CD4-positive, alpha-beta T cell treated with Interleukin-15 for 1 hour (primary cell): Measurements from ENCODE around the gene QDPR.

Experiments used
- DNase-seq: peaks from one replicate; pipeline ENCODE4 v3.0.0-alpha.2; 2020

The QDPR gene

GRCh38 chr4:17526695-17527477, 15.0 kb upstream of the QDPR start:
- DNase-seq, result no peak

GRCh38 chr4:17523662-17524061, 11.8 kb upstream of the QDPR start:
- no peak for DNase-seq

- DNase-seq, result no peak
These were observed 9.7 kb upstream of the QDPR start for GRCh38 chr4:17521595-17521994.

- no peak for DNase-seq
These were observed 5.8 kb upstream of the QDPR start for GRCh38 chr4:17517664-17518063.

GRCh38 chr4:17516980-17517379, 5.1 kb upstream of the QDPR start:
- no peak for DNase-seq

GRCh38 chr4:17515445-17516407, 3.8 kb upstream of the QDPR start:
- DNase-seq, result no peak

- DNase-seq, result no peak
These were observed 3.0 kb upstream of the QDPR start, which contains the start of gene CLRN2 for GRCh38 chr4:17514865-17515264. TSS of gene CLRN2 (plus strand) at chr4:17515165. CDS start at chr4:17515267, 102 bp downstream.

GRCh38 chr4:17512973-17513665, 1.2 kb upstream of the QDPR start:
- DNase-seq, result no peak

- DNase-seq, result no peak
These were observed 361 bp downstream of the QDPR start for GRCh38 chr4:17511509-17511949.

- no peak for DNase-seq
These were observed 839 bp downstream of the QDPR start for GRCh38 chr4:17511051-17511450.

- DNase-seq, result no peak
These were observed 1.3 kb downstream of the QDPR start for GRCh38 chr4:17510582-17510981.

- DNase-seq, result no peak
These were observed 7.8 kb downstream of the QDPR start for GRCh38 chr4:17504081-17504480.

- DNase-seq, result no peak
These were observed 9.1 kb downstream of the QDPR start for GRCh38 chr4:17502756-17503155.

- no peak for DNase-seq
These were observed 11.3 kb downstream of the QDPR start for GRCh38 chr4:17500574-17500973.

- DNase-seq, result no peak
These were observed 13.9 kb downstream of the QDPR start for GRCh38 chr4:17497890-17498523.

- DNase-seq, result no peak
These were observed 17.4 kb downstream of the QDPR start for GRCh38 chr4:17494258-17495190.

GRCh38 chr4:17493619-17494018, 18.3 kb downstream of the QDPR start:
- no peak for DNase-seq

- no peak for DNase-seq
These were observed 19.0 kb downstream of the QDPR start for GRCh38 chr4:17492876-17493275.

- no peak for DNase-seq
These were observed 19.7 kb downstream of the QDPR start for GRCh38 chr4:17492058-17492741.

- no peak for DNase-seq
These were observed 20.7 kb downstream of the QDPR start for GRCh38 chr4:17491196-17491595.

GRCh38 chr4:17490575-17491059, 21.3 kb downstream of the QDPR start:
- no peak for DNase-seq
